Measurements from ENCODE around the gene AFF2. TPM values are rescaled to one million over a fixed set of nuclear protein-coding genes. Genes with fewer than 3 reads are reported as not detected.
A peak's percentile ranks its signal among the peaks of the same experiment; 100 is the strongest.

The AFF2 gene
- total and polyA plus RNA-seq, 4 experiments from 2014 or later: 0.03 to 1.0 (median 0.90) TPM; not detected in 1

DNA sequence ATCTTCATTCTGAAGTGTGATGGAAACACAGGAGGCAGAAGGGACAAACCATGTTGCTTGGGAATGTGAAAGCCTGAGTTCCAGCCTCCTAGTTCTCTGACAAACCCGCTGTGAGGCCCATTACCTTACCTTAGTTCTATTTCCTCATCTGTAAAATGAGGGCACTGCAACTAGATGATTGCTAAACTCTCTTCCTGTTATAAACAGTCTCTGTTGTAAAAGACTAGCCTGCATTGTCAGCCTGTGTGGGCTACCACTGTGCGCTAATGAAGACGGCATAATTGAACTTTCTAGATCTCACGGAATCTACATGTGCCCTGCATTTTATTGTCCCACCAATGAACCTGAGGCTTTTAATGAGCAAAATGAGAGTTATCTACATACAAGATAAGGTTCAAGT, 147.2 kb downstream of the AFF2 start:
- ChIA-PET CTCF (ENCODE audit: partially characterized antibody) (no interaction called here), POLR2A (ENCODE audit: partially characterized antibody) (no interaction called here)
- H3K4me3 Mint-ChIP-seq: no peak overlapping the region
- Histone ChIP-seq H3K4me1 (ENCODE audit: insufficient read depth, low read length) (no peaks in the 10 kb centered on the region), H3K36me3 (ENCODE audit: insufficient read depth, low read length) (no peaks in the 10 kb centered on the region), H3K4me3 (ENCODE audit: low read length in 2 of 2) (no peak overlapping the region), H3K27me3 (ENCODE audit: insufficient read depth, low read length) (no peaks in the 10 kb centered on the region), H3K27ac (ENCODE audit: low read depth, low read length) (no peak overlapping the region), H3K9me3 (ENCODE audit: control insufficient read depth in 1 of 2, low read length in 2 of 2) (no peaks in the 10 kb centered on the region)
- no peaks in the 10 kb centered on the region for H3K9me3 Mint-ChIP-seq
- H3K36me3 Mint-ChIP-seq: no peaks in the 10 kb centered on the region
- H3K4me1 Mint-ChIP-seq: no peaks in the 10 kb centered on the region
- no peaks in the 10 kb centered on the region for H3K27me3 Mint-ChIP-seq
- H3K27ac Mint-ChIP-seq: no peak overlapping the region
- intact Hi-C loops (cut with micrococcal nuclease): no loop called here
- no peak for DNase-seq

DNA sequence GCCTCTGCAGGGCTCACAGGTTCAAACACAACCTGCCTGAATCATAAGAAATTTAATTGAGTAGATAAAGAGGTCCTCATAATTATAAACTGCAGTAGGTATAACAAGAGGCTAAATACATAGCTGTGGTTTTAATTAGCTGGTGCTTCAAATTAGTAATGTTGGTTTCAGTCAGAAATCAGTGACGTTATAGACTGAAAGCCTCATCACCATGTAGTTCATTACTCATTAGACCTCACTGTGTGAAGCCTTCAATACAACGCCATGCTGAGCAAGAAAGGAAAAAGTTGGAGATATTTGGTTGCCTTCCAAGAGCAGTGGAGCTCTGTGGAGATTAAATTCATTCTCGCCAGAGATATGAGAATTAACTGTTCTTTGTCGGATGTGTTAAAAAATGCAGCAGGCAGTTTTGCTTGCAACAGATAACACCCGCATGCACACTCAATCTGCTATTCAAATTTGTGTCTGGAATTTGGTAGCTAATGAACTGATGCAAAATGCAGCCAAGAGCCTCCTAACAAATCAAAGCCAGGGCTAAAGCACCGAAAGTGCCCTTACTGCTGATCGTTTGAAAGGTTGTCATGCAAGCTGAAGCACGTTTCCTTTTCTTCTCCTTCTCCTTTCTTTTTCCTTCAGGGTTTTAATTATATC, 148.9 kb downstream of the AFF2 start:
- Histone ChIP-seq H3K36me3 (ENCODE audit: insufficient read depth, low read length) (no peaks in the 10 kb centered on the region), H3K4me1 (ENCODE audit: insufficient read depth, low read length) (no peaks in the 10 kb centered on the region), H3K4me3 (ENCODE audit: low read length in 2 of 2) (no peak overlapping the region), H3K27ac (ENCODE audit: low read depth, low read length) (no peak overlapping the region), H3K27me3 (ENCODE audit: insufficient read depth, low read length) (no peaks in the 10 kb centered on the region), H3K9me3 (ENCODE audit: control insufficient read depth in 1 of 2, low read length in 2 of 2) (no peaks in the 10 kb centered on the region)
- no peak for DNase-seq
- Mint-ChIP-seq H3K4me1 (no peaks in the 10 kb centered on the region), H3K27ac (no peak overlapping the region), H3K36me3 (no peaks in the 10 kb centered on the region), H3K9me3 (peaks cover 0 to 2% (median 0%) of the 10 kb centered on the region in 8 donors), H3K4me3 (no peak overlapping the region), H3K27me3 (no peaks in the 10 kb centered on the region)
- POLR2A ChIA-PET (ENCODE audit: partially characterized antibody): no interaction called here
- intact Hi-C loops (cut with micrococcal nuclease): no loop called here
- CTCF ChIA-PET (ENCODE audit: partially characterized antibody): no interaction called here

DNA sequence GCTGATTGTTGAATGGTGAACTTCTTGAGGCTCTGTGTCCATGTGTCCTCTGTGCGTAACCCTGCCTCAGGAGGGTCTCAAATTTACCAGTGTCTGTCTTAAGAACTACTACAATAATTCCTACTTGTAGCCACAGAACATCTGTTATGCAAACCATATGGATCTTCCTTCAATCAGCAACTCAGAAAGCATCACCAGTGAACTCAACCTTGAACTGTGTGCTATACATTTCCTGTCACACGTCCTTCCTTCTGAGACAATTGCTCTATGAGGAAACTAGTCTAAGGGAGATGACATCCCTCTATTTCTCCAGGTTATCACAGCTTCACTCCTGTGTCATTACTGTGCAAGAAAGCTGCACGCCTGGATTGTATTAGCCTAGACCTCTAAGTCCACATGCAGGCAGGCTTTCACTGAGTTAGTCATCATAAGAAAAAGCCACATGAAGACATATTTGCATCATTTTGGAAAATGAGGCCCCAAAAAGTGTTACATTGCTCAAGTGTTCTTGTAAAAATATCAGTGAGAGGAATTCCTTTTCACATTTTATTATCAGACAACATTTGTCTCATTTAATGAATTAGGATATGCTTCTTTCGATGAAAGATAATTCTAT, 157.8 kb downstream of the AFF2 start:
- H3K9me3 Mint-ChIP-seq: peaks cover 0 to 2% (median 0%) of the 10 kb centered on the region in 8 donors
- H3K4me1 Mint-ChIP-seq: no peaks in the 10 kb centered on the region
- H3K27ac Mint-ChIP-seq: no peak overlapping the region
- ChIA-PET CTCF (ENCODE audit: partially characterized antibody) (no interaction called here), POLR2A (ENCODE audit: partially characterized antibody) (no interaction called here)
- H3K4me3 Mint-ChIP-seq: no peak overlapping the region
- H3K9me3 ChIP-seq (ENCODE audit: control insufficient read depth in 1 of 2, low read length in 2 of 2): no peaks in the 10 kb centered on the region
- intact Hi-C loops (cut with micrococcal nuclease): no loop called here
- no peaks in the 10 kb centered on the region for H3K4me1 ChIP-seq (ENCODE audit: insufficient read depth, low read length)
- no peak overlapping the region for H3K27ac ChIP-seq (ENCODE audit: low read depth, low read length)
- no peak overlapping the region for H3K4me3 ChIP-seq (ENCODE audit: low read length in 2 of 2)
- H3K27me3 Mint-ChIP-seq: no peaks in the 10 kb centered on the region
- no peaks in the 10 kb centered on the region for H3K27me3 ChIP-seq (ENCODE audit: insufficient read depth, low read length)
- no peaks in the 10 kb centered on the region for H3K36me3 ChIP-seq (ENCODE audit: insufficient read depth, low read length)
- DNase-seq: no peak
- H3K36me3 Mint-ChIP-seq: no peaks in the 10 kb centered on the region

DNA sequence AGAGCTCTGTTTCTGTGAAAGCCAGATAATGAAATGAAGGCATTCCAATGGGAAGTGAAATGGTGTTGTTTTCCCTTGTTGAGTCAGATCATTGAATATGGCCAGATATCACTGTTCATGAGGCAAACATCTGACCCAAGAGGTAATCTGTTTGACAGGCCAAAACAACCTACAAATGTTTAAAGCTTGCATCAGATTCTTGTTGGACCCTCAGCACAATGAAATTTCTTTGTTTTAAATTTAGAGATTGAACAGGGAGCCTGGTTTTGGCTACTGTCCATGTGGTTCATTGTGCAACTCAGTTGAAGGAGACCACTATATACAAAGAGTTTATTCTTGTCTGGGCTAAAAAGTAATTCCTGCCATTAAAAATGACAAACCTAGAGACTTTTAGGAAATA, 159.1 kb downstream of the AFF2 start:
- CTCF ChIA-PET (ENCODE audit: partially characterized antibody): no interaction called here
- Histone ChIP-seq H3K4me1 (ENCODE audit: insufficient read depth, low read length) (no peaks in the 10 kb centered on the region), H3K4me3 (ENCODE audit: low read length in 2 of 2) (no peak overlapping the region), H3K36me3 (ENCODE audit: insufficient read depth, low read length) (no peaks in the 10 kb centered on the region), H3K27ac (ENCODE audit: low read depth, low read length) (no peak overlapping the region), H3K9me3 (ENCODE audit: control insufficient read depth in 1 of 2, low read length in 2 of 2) (no peaks in the 10 kb centered on the region), H3K27me3 (ENCODE audit: insufficient read depth, low read length) (no peaks in the 10 kb centered on the region)
- Mint-ChIP-seq H3K4me1 (no peaks in the 10 kb centered on the region), H3K36me3 (no peaks in the 10 kb centered on the region), H3K4me3 (no peak overlapping the region), H3K27me3 (no peaks in the 10 kb centered on the region), H3K9me3 (no peaks in the 10 kb centered on the region), H3K27ac (no peak overlapping the region)
- intact Hi-C loops (cut with micrococcal nuclease): no loop called here
- POLR2A ChIA-PET (ENCODE audit: partially characterized antibody): no interaction called here
- DNase-seq: no peak

DNA sequence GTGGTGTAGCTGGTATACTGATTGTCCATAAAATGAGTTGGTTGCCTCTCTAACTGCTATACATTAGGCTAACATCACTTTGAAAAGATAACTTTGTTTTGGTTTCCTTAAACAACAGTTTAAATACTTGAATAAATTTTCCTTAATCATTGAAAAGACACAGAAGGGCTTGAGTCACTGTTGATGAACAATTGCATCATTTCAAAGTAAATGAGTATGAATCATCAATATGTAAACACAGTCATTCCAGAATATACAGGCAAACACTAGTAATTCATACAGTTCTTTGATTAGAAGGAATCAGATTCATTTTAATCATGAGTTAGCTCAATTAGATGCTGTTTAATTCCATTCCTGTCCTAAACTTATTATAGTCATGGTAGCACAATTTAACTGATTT, 160.6 kb downstream of the AFF2 start:
- ChIA-PET POLR2A (ENCODE audit: partially characterized antibody) (no interaction called here), CTCF (ENCODE audit: partially characterized antibody) (no interaction called here)
- no peaks in the 10 kb centered on the region for H3K36me3 ChIP-seq (ENCODE audit: insufficient read depth, low read length)
- H3K9me3 ChIP-seq (ENCODE audit: control insufficient read depth in 1 of 2, low read length in 2 of 2): no peaks in the 10 kb centered on the region
- no peaks in the 10 kb centered on the region for H3K4me1 ChIP-seq (ENCODE audit: insufficient read depth, low read length)
- intact Hi-C loops (cut with micrococcal nuclease): no loop called here
- Mint-ChIP-seq H3K36me3 (no peaks in the 10 kb centered on the region), H3K4me3 (no peak overlapping the region), H3K27me3 (no peaks in the 10 kb centered on the region), H3K9me3 (peaks cover 0 to 4% (median 0%) of the 10 kb centered on the region in 8 donors), H3K27ac (no peak overlapping the region), H3K4me1 (no peaks in the 10 kb centered on the region)
- no peaks in the 10 kb centered on the region for H3K27me3 ChIP-seq (ENCODE audit: insufficient read depth, low read length)
- DNase-seq: no peak
- H3K27ac ChIP-seq (ENCODE audit: low read depth, low read length): no peak overlapping the region
- H3K4me3 ChIP-seq (ENCODE audit: low read length in 2 of 2): no peak overlapping the region

DNA sequence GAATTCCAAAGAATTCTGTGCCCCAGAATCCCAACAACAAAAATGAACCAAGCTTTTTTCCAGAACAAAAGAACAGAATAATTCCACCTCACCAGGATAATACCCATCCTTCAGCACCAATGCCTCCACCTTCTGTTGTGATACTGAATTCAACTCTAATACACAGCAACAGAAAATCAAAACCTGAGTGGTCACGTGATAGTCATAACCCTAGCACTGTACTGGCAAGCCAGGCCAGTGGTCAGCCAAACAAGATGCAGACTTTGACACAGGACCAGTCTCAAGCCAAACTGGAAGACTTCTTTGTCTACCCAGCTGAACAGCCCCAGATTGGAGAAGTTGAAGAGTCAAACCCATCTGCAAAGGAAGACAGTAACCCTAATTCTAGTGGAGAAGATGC, 161.6 kb downstream of the AFF2 start:
- Histone ChIP-seq H3K27ac (ENCODE audit: low read depth, low read length) (no peak overlapping the region), H3K36me3 (ENCODE audit: insufficient read depth, low read length) (no peaks in the 10 kb centered on the region), H3K4me3 (ENCODE audit: low read length in 2 of 2) (no peak overlapping the region), H3K4me1 (ENCODE audit: insufficient read depth, low read length) (no peaks in the 10 kb centered on the region), H3K9me3 (ENCODE audit: control insufficient read depth in 1 of 2, low read length in 2 of 2) (no peaks in the 10 kb centered on the region), H3K27me3 (ENCODE audit: insufficient read depth, low read length) (no peaks in the 10 kb centered on the region)
- H3K36me3 Mint-ChIP-seq: no peaks in the 10 kb centered on the region
- intact Hi-C loops (cut with micrococcal nuclease): no loop called here
- ChIA-PET POLR2A (ENCODE audit: partially characterized antibody) (no interaction called here), CTCF (ENCODE audit: partially characterized antibody) (no interaction called here)
- H3K27me3 Mint-ChIP-seq: no peaks in the 10 kb centered on the region
- no peak for DNase-seq
- H3K9me3 Mint-ChIP-seq: peaks cover 0 to 5% (median under 1%) of the 10 kb centered on the region in 8 donors
- no peaks in the 10 kb centered on the region for H3K4me1 Mint-ChIP-seq
- H3K27ac Mint-ChIP-seq: no peak overlapping the region
- H3K4me3 Mint-ChIP-seq: no peak overlapping the region

DNA sequence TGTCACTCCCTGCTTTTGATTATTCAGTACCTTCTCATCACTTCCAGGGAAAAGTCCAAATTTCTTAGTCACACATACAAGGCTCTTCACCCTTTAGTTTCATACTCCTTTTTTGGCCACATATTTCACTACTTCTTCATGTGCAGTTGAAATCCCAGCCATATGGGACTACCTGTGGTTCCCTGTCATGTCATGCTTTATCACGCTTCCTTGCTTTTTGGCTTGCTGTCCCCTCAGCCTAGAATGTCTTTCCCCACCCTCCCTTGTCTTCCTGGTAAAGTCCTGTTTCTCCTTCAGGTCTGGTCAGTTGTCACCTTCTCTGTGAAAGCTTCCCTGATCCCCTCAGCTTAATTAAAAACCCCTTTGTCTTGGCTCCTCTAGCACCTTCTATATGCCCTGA, 163.8 kb downstream of the AFF2 start:
- intact Hi-C loops (cut with micrococcal nuclease): no loop called here
- ChIA-PET POLR2A (ENCODE audit: partially characterized antibody) (no interaction called here), CTCF (ENCODE audit: partially characterized antibody) (no interaction called here)
- Histone ChIP-seq H3K9me3 (ENCODE audit: control insufficient read depth in 1 of 2, low read length in 2 of 2) (no peaks in the 10 kb centered on the region), H3K4me1 (ENCODE audit: insufficient read depth, low read length) (no peaks in the 10 kb centered on the region), H3K27ac (ENCODE audit: low read depth, low read length) (no peak overlapping the region), H3K27me3 (ENCODE audit: insufficient read depth, low read length) (no peaks in the 10 kb centered on the region), H3K36me3 (ENCODE audit: insufficient read depth, low read length) (no peaks in the 10 kb centered on the region), H3K4me3 (ENCODE audit: low read length in 2 of 2) (no peak overlapping the region)
- Mint-ChIP-seq H3K27ac (peak overlapping the region in 1 of 7 donors; percentile 22), H3K4me3 (no peak overlapping the region), H3K36me3 (peaks cover 0 to 2% of the 10 kb centered on the region in 2 donors), H3K9me3 (peaks cover 0 to 17% (median 13%) of the 10 kb centered on the region in 8 donors), H3K4me1 (no peaks in the 10 kb centered on the region), H3K27me3 (no peaks in the 10 kb centered on the region)
- no peak for DNase-seq

Measured in CD4-positive, alpha-beta memory T cell (primary cell).